NCI-H1694 treated with DMSO at 0.1 percent for 48 hours (cell line): ENCODE data around the gene HSF5.
"Not testable (repeated sequence)": the region's sequence is repeated elsewhere in the genome, so short reads cannot be mapped to it uniquely, and the experiment has no call there.

Experiments used
- DNase-seq: peaks from one replicate; lab custom pipeline; 2025; lab: John Stamatoyannopoulos, UW

Gene HSF5

DNA sequence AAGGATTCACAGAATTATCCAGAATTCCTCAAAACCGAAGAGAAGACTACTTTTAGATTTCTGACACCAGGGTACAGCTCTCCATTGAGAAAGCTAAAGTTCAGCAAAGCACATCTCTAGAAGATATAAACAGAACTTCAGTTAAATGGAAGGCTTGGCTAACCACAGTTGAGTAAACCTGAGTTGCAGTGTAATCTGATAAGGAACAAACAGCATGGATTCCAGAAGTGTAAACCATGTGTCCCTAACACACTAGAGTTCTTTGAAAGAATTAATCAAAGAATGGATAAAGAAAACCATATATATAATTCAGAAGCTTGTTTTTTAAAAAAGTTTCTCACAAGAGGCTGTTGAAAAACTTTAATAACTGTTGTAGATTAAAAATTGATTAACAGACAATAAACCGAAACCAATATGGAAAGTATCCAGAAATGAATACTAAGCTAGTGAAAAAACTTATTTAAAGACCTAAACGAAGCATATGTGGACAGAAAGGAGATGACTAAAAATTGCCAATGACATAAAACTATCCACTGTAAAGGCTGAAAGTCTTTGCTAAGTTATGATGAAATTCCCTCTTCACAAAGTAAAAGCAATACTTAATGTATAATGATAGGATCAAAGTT lies 75.1 kb downstream of the HSF5 start:
- DNase-seq = no peak

DNA sequence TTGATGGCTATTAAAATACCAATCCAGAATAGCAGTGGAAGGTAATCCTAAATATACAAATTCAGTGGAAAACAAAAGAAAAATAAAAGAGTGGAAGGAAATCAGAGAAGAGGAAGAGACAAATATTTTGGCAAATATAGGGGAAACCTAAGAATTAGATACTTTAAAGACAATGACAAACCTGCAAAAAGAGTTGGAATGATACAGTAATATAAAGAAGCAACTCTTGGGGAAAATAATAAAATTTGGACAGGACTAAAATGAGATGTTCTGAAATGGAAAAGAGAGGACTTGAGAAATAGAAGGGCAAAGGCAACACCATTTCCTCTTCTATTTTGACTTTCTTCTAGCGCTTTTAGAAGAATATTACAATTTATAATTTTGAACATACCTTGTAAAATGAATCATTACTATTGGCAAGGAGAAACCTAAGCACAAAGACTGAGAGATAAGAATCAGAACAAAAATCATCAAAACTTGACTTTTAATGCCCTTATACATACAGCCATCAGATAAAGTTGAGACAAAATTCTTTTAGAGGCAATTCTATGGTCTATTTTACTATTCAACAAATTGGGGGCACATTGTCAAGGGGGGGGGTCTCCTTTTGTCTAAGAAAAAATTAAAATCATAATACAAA lies 76.0 kb downstream of the HSF5 start:
- no peak for DNase-seq

DNA sequence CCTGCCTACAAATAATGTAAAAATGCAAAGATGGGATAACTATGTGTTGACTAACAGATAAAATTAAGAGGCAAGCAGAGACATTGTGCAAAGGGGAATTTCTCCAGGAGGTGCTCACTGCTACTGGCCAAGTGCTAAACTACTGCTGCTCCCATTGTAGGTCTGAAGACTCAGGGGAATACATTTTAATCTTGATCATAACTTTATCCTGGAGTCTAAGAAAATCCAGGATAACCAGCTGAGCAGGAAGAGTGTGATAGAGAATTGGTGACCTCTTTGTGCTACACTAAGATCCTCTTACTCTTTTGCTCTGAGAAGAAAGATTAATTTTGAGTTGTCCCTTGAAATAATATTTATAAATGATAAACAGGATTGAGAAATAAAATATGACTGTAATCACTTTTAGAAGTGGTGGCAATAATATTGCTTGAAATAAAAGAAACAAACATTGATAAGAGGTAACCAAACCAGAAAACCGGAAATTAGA lies 76.8 kb downstream of the HSF5 start:
- no peak for DNase-seq

DNA sequence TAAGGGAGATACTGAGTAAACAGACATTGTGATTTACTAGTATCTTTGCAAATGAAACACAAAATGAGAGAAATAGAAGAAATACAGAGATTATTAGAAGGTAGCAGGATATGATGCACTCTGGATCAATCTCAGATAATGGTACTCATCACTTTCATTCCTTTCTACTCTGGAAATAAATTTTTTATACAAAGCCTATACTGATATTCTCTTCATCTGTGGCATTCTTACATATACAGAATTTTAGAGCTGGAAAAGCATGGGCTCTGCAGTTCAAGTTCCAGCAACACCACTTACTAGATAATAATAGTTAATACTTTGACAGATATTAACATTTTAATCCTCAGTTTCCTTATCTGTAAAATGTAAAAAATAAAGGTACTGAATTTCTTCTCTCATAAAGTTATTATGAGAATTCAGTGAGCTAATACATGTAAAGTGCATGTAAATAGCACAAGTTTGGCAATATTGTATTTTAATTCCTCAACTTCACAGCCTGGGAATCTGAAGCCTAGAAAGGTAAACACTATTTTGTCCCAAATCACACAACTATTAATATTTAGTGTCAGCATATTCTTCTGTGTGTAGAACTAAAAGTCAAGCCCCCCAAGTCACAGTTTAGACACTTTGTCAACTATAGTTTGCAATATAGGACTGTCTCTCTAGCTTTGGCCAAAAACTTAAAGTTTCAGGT lies 77.3 kb downstream of the HSF5 start:
- DNase-seq = no peak

DNA sequence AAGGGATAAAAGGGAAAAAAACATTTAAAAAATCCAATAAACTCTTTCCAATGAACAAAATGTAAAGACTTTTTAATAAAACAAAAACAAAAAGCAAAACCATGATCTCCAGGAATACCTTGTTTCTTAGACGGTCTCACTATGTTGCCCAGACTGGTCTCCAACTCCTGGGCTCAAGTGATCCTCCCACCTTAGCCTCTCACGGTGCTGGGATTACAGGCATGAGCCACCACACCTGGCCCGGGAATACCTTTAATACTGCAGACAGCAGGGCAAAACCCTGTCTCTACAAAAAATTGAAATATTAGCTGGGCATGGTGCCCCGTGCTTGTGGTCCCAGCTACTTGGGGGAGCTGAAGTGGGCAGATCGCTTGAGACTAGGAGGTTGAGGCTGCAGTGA lies 78.8 kb downstream of the HSF5 start:
- DNase-seq = no peak

DNA sequence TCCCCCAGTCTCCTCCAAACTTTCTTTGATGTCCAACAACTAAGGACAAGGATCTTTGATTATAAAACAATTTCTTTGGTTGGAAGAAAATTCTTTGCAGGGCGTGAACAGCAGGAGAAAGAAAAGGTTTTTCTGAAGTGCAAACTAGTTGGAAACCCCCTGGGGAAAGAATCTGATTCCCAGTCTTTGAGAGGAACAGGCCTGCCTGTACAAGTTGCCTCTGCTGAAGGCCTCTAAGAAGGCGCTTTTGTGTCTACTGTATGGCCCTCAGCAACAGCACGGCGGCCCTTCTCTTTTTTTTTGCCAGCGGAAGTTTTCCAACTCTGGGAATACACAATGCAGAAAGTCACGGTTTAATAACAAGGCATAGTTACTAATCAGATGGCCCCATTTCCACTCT lies 84.9 kb downstream of the HSF5 start:
- DNase-seq = no peak

DNA sequence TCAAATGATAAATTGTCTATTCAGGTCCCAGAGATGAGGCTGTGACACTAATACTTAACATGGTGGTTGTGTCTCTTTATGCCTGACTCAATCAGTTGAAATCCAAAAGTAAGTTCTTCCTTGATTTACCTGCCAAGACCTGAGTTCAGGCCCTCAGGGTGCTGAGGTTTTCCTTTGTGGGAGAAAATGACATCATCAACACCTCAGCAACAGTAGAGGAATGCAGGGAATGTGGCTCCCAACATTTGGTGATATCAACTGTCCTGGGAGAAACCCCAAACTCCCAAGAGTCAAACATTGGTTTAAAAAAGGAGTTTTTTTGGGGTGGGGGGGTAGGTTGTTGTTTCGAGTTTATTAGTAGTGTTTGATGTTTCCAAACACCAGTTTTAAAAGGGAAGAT lies 85.5 kb downstream of the HSF5 start:
- no peak for DNase-seq

DNA sequence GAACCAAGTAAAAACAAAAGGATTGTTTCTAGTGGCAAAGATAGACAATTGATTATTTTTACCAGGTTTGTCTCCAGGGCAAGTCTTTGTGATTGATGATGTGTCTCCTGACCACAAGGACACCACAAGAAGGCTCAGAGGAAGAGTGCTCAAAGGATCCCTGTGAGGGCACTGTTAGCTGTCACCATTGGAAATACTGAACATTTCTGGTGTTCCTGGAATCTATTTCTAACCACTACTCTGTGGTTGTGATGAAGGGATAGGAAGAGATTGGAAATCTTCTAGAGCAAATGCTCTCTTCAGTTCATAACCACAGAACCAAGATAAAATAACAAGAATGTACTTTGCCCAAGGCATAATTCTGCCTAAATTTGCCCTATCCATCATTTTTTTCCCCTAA lies 86.2 kb downstream of the HSF5 start:
- no peak for DNase-seq

DNA sequence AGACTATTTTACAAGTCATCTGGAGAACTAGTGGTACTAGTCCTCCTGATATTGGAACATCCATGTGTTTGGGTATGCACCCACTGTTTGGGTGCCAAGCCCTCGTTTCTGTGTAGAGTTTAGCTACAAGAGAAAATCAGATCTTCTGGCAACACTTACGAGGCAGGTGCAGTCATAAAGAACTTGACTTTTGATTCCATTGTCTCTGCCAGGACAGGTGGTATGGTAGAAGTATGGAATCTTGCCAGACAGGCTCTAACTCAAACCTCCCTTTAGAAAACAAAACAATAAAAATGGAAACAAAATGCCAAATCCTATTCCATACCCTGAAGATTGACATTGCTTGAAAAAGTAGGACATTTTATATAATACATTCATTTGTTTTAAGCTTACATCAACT lies 86.9 kb downstream of the HSF5 start:
- DNase-seq = no peak

DNA sequence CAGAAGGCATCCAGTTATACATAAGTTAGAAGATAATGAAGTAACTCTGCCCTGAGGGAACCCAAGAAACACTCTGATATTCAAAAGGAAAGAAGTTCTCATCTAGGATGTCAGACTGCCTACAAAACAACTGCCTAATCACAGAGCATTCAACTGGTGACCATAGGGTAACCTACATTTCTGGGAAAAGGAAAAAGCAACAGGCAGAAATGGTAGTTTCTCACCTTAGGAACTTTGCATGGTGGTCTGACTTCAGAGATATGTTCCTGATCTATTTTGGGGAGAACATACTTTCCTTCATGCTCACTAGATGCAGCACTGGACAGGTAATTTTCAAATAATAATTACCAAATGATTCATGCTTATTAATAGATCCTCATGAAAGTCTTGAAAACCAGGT lies 87.4 kb downstream of the HSF5 start:
- no peak for DNase-seq

DNA sequence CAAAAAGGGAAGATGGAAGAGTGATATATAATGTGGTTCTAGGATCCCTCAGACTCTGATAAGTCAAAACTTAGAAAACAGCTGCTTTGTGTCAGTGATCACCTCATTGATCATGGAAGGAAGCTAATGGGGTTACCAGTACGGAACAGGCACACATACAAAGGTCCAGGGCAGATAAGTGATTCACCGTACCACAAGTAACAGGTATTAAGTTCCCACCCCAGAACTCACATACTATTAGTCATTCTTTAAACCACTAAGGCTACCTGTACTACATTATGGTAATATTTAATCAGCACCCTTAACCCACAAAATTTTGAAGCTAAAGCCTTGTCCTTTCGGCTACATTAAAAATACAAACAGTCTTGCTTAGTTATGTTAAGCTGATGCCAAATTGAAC lies 88.2 kb downstream of the HSF5 start:
- no peak for DNase-seq

DNA sequence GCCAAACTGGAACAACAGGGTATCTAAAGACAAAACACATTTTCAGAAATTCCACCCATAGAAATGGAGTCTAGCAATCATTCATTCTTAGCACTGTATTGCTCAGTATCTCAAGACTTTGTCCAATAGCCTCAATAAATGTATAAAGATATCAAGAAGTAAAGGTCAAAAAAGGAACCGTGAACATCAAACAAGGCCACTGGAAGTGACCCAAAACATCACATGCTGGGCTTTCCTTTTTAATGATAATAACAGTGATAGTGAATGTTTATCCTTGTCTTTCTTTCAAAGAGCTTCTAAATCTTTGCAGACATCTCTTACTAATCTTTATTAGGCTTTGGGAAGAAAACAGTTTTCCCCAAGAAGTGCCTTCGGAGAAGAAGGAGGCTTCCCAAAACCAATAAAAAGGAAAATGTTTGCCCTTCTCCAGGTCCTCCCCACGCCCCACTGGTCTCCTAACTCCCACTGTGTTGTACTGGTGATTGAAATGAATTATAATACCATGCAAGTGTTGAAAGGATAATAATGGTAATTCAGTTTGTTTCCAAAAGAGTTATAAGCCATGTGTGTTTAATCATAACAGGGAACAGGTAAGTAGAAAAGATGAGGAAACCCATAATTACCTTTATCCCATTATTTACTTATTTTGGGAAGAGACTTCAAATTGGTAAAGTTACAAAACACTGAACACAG lies 89.5 kb downstream of the HSF5 start:
- DNase-seq = no peak

DNA sequence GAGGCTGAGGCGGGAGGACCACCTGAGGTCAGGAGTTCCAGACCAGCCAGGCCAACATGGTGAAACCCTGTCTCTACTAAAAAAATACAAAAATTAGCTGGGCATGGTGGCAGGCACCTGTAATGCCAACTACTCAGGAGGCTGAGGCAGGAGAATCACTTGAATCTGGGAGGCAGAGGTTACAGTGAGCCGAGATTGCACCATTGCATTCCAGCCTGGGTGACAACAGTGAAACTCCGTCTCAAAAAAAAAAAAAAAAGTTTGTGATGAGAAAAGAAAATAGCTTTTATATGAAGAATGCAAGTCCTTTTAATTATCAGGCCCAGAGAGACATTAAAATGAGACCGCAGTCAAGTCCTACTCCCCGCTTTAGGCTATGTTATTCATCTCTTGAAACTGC lies 90.8 kb downstream of the HSF5 start:
- not testable (repeated sequence) for DNase-seq

DNA sequence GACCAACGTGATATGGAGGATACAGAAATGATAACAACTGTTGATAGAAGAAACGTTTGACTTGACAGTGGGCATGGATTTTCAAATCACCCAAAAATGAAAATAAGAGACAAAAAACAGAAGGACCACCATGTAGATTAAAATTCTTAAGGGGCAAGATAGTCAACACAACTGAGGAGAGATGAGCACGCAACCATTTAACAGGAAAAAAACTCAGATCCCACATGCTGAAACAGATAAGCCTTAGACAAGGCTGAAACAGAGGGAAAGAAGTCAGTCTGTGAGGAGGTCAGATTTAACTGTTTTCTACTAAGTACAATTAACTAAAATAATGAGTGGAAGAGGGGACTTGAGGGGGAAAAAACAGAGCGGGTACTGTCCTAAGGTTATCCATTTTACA lies 92.0 kb downstream of the HSF5 start:
- no peak for DNase-seq

DNA sequence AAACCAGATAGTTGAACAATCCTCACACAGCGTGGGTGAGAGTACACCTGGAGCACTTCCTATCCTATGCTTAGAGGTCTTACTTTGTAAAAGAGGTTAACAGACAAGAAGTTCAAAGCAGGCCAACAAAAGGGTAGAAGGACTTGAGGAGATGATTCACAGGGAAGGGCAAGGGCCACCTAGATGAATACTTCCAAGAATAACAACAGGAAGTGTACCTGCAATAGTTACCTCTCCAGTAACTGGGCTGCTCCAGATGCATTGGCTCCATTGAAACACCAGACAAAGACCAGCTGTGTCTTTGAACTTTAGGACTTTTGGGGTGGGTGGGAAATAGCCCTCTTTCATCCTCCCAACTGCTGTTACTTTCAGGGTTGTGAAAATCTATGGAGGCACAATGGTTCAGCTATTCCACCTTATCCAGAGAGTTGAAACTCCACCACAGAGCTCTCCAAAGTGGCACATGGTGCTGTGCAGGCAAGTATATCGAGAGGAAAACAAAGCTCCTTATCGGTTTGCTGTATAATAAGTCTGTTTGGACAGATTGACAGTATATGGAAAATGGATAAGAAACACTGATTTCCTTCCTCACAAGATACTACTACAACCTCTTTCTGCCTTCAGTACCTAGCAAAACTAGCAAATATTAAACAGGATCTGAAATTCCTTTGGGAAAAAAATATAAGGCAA lies 93.5 kb downstream of the HSF5 start:
- no peak for DNase-seq

DNA sequence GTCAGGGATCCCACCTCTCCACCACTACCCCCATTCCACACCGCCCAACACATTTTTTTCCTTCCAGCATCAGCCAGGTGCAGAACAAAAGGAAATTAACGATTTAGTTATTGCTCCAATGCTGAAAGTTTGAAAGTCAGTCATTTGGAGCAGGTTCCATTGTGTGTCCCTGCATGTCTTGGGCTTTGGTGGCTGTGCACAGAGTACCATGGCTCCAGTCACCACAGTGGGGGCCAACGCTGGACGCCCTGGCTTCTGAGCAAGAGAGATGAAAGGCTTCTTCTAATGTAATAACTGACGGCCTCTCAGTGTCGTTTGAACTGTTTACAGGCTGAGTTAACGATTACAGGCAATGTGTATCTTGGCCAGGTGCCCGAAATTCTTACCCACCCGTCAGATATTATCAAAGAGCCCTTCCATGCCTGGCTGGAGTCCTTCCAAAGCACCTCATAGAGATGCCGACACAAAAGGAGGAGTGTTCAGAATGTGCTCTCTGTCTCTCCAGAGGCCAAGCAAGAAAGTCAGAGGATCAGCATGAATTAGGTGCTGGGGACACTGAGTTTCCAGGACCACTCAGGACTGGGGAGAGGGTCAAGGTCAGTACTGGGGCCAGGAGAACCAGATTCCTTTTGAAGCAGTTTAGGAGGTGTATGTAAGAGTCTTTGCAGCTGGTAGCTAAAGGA lies 96.8 kb downstream of the HSF5 start:
- DNase-seq = no peak

DNA sequence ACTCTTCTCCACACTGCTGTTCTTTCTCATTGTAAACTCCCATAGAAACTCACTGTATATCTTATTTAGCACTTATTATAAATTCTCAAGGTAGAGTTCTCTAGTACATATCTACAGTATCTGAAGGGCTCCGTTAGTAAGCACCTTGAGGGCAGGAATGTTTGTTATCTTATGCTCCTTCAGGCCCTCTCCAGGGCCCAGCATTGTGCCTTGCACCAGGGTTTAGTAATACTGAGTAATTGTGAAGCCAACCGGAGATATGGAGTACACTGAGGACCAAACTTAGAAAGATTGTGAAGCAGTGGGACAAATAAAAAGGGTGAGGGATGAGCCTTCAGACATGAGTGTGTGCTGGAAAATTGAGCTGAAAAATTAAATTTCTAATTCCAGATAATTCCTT lies 97.3 kb downstream of the HSF5 start:
- no peak for DNase-seq

DNA sequence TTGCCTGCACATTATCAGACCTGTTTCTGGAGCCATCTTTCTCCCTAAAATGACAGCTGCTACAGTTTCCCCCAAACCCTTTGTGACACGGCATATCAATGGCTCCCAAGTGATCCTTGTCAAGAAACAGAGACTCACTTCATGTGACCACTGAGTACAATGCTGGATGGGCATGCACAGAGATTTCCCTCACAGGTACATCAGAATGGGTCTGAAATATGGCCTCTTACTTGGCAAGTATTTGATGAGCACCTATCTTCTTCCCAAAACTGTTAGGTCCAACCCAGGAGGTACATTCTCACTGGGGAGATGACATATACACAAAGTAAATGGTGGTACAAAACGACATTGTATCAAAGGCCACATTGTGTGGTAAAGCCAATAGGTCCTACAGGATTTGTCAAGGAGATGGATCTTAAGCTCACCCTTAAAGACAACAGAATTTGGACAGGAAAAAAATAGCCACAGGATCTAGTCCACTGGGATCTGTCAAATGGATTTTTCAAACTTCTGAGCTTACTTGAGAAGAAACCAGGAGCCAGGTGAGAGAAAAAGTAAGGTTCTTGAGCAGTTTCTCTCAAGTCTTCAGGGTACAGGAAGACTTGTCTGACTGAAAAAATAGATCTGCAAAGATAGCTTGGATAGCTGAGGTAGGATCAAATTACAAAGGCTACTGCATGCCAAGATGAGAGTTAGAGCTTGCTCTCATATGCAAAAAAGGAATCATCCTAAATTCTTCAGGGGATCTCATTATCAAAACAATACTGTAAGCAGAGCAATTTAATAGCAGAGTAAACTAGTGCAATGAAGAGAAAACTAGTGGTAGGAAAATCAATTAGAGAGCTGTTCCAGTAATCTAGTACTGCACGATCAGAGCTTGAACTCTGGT lies 99.7 kb downstream of the HSF5 start:
- no peak for DNase-seq

DNA sequence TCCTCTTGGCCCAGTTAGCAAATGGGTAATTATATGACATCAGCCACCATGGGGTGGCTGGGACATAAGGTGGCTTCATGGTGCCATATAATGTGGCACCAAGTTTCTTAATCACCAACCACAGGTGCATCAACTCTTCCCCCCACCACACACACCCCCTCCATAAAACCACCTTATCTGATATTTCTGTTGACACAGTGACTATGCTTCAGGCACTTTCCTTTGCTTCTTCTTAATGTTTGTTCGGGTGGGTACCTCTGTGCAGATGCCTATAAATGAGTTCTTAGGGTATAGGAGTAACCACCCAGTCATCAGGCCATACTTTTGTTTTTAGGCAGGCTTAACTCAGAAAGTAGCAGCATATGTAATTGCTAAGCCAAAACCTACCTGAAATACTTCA lies 100.4 kb downstream of the HSF5 start:
- DNase-seq = no peak

DNA sequence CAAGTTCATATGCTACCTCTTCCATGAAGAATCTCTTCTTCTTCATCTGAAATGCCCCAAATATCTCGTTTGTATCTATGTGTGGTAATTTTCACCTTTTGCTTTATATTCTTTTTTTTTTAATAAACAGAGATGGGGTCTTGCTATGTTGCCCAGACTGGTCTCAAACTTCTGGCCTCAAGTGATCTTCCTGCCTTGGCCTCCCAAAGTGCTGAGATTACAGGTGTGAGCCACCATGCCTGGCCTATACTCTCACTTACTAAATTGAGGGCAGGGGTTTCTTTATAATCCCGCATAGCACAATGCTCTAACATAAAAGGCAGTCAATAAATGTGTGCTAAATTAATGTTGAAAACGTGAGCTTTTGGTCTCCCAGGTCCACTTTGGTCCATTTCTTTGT lies 101.5 kb downstream of the HSF5 start:
- no peak for DNase-seq
